CD14-positive monocyte (primary cell): ENCODE results near the gene ARMC7. TPM values are rescaled to one million over a fixed set of nuclear protein-coding genes. Genes with fewer than 3 reads are reported as not detected.

ENCODE experiments used
- DNase-seq, 3 donors: peaks; one replicate each; pipeline ENCODE4 v3.0.0-alpha.2; 2011 to 2022
- H2AFZ ChIP-seq: 2 replicates; pipeline ENCODE4 v1.6.0; 2012; ENCODE audit warnings: mild to moderate bottlenecking, low read depth, low read length, inconsistent platforms; ENCODE audit not compliant: insufficient read depth, poor library complexity, severe bottlenecking
- H3K27ac ChIP-seq, 2 donors: 1 replicate in 1 of 2; 2 replicates in 1 of 2; pipeline ENCODE4 v1.5.1; 2012 to 2013; ENCODE audit warnings: low read length in 2 of 2, control low read depth in 1 of 2, inconsistent platforms in 1 of 2, low read depth in 1 of 2, mild to moderate bottlenecking in 1 of 2
- H3K27me3 ChIP-seq, 2 donors: one replicate each; pipeline versions ENCODE4 v1.6.0 to v1.6.1; 2011 to 2013; ENCODE audit warnings: low read length in 2 of 2; ENCODE audit not compliant: control insufficient read depth in 2 of 2, insufficient read depth in 2 of 2
- H3K36me3 ChIP-seq, 2 donors: replicated peaks in 1 of 2; 1 replicate in 1 of 2; 2 replicates in 1 of 2; pipeline versions ENCODE4 v1.5.1 to v1.6.1; 2012 to 2013; ENCODE audit warnings: low read length in 2 of 2, control low read depth in 1 of 2, inconsistent platforms in 1 of 2, mild to moderate bottlenecking in 1 of 2; ENCODE audit not compliant: insufficient read depth in 2 of 2, control insufficient read depth in 1 of 2
- H3K4me1 ChIP-seq, 2 donors: 1 replicate in 1 of 2; 2 replicates in 1 of 2; pipeline versions ENCODE4 v1.5.1 to v1.6.1; 2012 to 2013; ENCODE audit warnings: low read length in 2 of 2, control low read depth in 1 of 2, inconsistent platforms in 1 of 2, mild to moderate bottlenecking in 1 of 2, moderate library complexity in 1 of 2; ENCODE audit not compliant: insufficient read depth in 2 of 2, control insufficient read depth in 1 of 2
- H3K4me2 ChIP-seq: replicated peaks from 2 replicates; pipeline ENCODE3; 2012; ENCODE audit warnings: low read length, moderate library complexity, mild to moderate bottlenecking; ENCODE audit not compliant: poor library complexity, severe bottlenecking; ENCODE audit errors: extremely low read depth
- H3K4me3 ChIP-seq, 3 experiments: fragments of 200-600 bp in 1 of 3; sonication (generic) in 1 of 3; replicated peaks in 1 of 3; 1 replicate in 2 of 3; 2 replicates in 1 of 3; pipeline ENCODE4 v1.5.1; 2011 to 2013; ENCODE audit warnings: low read length in 3 of 3, mild to moderate bottlenecking in 3 of 3, control low read depth in 2 of 3, low read depth in 2 of 3, inconsistent platforms in 1 of 3, moderate library complexity in 1 of 3
- H3K79me2 ChIP-seq: 2 replicates; pipeline ENCODE4 v1.6.0; 2012; ENCODE audit warnings: mild to moderate bottlenecking, control low read depth, inconsistent platforms, low read length, moderate library complexity; ENCODE audit not compliant: insufficient read depth
- H3K9ac ChIP-seq: 2 replicates; pipeline ENCODE4 v1.6.0; 2017; ENCODE audit warnings: low read length, mild to moderate bottlenecking; ENCODE audit not compliant: insufficient read depth, poor library complexity, severe bottlenecking
- H3K9me3 ChIP-seq, 2 donors: replicated peaks in 1 of 2; 1 replicate in 1 of 2; 2 replicates in 1 of 2; pipeline versions ENCODE4 v1.5.1 to v1.6.1; 2012 to 2013; ENCODE audit warnings: low read length in 2 of 2, control low read depth in 1 of 2; ENCODE audit not compliant: control insufficient read depth in 1 of 2, insufficient read depth in 1 of 2
- H4K20me1 ChIP-seq: 2 replicates; pipeline ENCODE4 v1.6.0; 2012; ENCODE audit warnings: mild to moderate bottlenecking, low read length, control low read depth, moderate library complexity; ENCODE audit not compliant: insufficient read depth
- H3K27ac Mint-ChIP-seq, 7 donors: one replicate each; pipeline ENCODE4 v1.8.0; 2020; ENCODE audit warnings: mild to moderate bottlenecking in 7 of 7, mixed read lengths in 7 of 7, moderate library complexity in 6 of 7, inconsistent platforms in 2 of 7
- H3K27me3 Mint-ChIP-seq, 3 donors: one replicate each; pipeline ENCODE4 v1.8.0; 2021 to 2022; ENCODE audit warnings: low read depth in 3 of 3, mild to moderate bottlenecking in 3 of 3, mixed read lengths in 3 of 3, moderate library complexity in 3 of 3, inconsistent platforms in 1 of 3
- H3K36me3 Mint-ChIP-seq, 2 donors: one replicate each; pipeline ENCODE4 v1.8.0; 2020; ENCODE audit warnings: mixed read lengths in 2 of 2, inconsistent platforms in 1 of 2, mild to moderate bottlenecking in 1 of 2
- H3K4me1 Mint-ChIP-seq: one replicate; pipeline ENCODE4 v1.8.0; 2020; ENCODE audit warnings: mild to moderate bottlenecking, mixed read lengths
- H3K4me3 Mint-ChIP-seq, 2 donors: one replicate each; pipeline ENCODE4 v1.8.0; 2020; ENCODE audit warnings: mild to moderate bottlenecking in 2 of 2, mixed read lengths in 2 of 2, moderate library complexity in 1 of 2
- H3K9me3 Mint-ChIP-seq, 7 donors: one replicate each; pipeline ENCODE4 v1.8.0; 2020 to 2022; ENCODE audit warnings: mixed read lengths in 7 of 7, mild to moderate bottlenecking in 6 of 7, moderate library complexity in 6 of 7, inconsistent platforms in 2 of 7
- CTCF ChIP-seq: fragments of 200-600 bp; IDR thresholded peaks from one replicate; pipeline ENCODE4 v1.8.0; 2022; ENCODE audit warnings: antibody characterized with exemption, mild to moderate bottlenecking
- WGBS: methylation state at CpG from one replicate; pipeline ENCODE4 v1.1.5; 2013; ENCODE audit warnings: missing lambda C conversion rate; ENCODE audit not compliant: insufficient coverage; 5-methylcytosine and 5-hydroxymethylcytosine counted together
- intact Hi-C, 2 donors: fragments of 100-400 bp; cut with micrococcal nuclease; formaldehyde crosslinking; loops; one replicate each; pipeline versions ENCODE4 v1.15.0 to v1.15.1; 2023
- polyA plus RNA-seq, 3 donors: library from polyadenylated mRNA; depleted of rRNA in 1 of 3; unstranded in 2 of 3; stranded (reverse) in 1 of 3; fragments of 300-500 nt in 2 of 3; fragments of >200 nt in 1 of 3; fragmentation: Illumina TruSeq in 2 of 3; gene quantifications; 1 replicate in 2 of 3; 2 replicates in 1 of 3; pipeline ENCODE4 v1.2.3, GENCODE V29; 2012 to 2021

The ARMC7 gene
- polyA plus RNA-seq, 3 donors, result 1.3 to 11.8 (median 2.1) TPM

- DNase-seq, result no peak
- Histone ChIP-seq H3K9ac (no peak overlapping the region), H2AFZ (no peak overlapping the region), H3K4me3 (peak overlapping the region in 1 of 3 experiments; percentile 28), H3K4me1 (peaks cover 53 to 54% of the 10 kb centered on the region in 2 donors), H3K79me2 (peaks cover 40% of the 10 kb centered on the region), H3K36me3 (peaks cover 4 to 11% of the 10 kb centered on the region in 2 donors), H3K27me3 (no peaks in the 10 kb centered on the region), H3K4me2 (peak overlapping the region; percentile 93), H3K27ac (no peak overlapping the region), H3K9me3 (no peaks in the 10 kb centered on the region), H4K20me1 (peaks cover 14% of the 10 kb centered on the region)
- peak overlapping the region; percentile 20 to 63 for H3K4me3 Mint-ChIP-seq
- peaks cover 0 to 6% (median 6%) of the 10 kb centered on the region in 3 donors for H3K27me3 Mint-ChIP-seq
- H3K27ac Mint-ChIP-seq, result peak overlapping the region in 6 of 7 donors; percentile 2 to 68 (median 26)
- H3K36me3 Mint-ChIP-seq, result peaks cover 18 to 24% of the 10 kb centered on the region in 2 donors
- intact Hi-C loops, result loop anchor here (5.0 to 10.0 kb wide), 4 partner anchors 35 to 93 kb away; partner anchors contain the start of genes JPT1 (in 1 of the 2) and NUP85 (in 1 of the 2)
- peaks cover 55% of the 10 kb centered on the region for H3K4me1 Mint-ChIP-seq
- WGBS, result 58% methylated on average over 6 of the region's 7 CpGs
- TF ChIP-seq CTCF, result no peak
- H3K9me3 Mint-ChIP-seq, result no peaks in the 10 kb centered on the region
Measured at GRCh38 chr17:75111777-75112335, 2.1 kb downstream of the ARMC7 start.

GRCh38 chr17:75113798-75114551 is 4.2 kb downstream of the ARMC7 start:
- H3K9me3 Mint-ChIP-seq, result no peaks in the 10 kb centered on the region
- peak overlapping the region; percentile 84 to 94 for H3K4me3 Mint-ChIP-seq
- peak; percentile 83 to 87 (median 85) for DNase-seq
- peak overlapping the region; percentile 71 for H3K9ac ChIP-seq
- peaks cover 0 to 1% (median 0%) of the 10 kb centered on the region in 3 donors for H3K27me3 Mint-ChIP-seq
- no peaks in the 10 kb centered on the region for H3K9me3 ChIP-seq
- peaks cover 40% of the 10 kb centered on the region for H3K79me2 ChIP-seq
- intact Hi-C loops, result loop anchor here (2.0 to 10.0 kb wide), 5 partner anchors 37 to 91 kb away; partner anchors contain the start of genes JPT1 (in 1 of the 2) and NUP85 (in 1 of the 2)
- WGBS, result 3% methylated on average over 20 of the region's 22 CpGs
- peaks cover 13 to 21% of the 10 kb centered on the region in 2 donors for H3K36me3 ChIP-seq
- peak overlapping the region; percentile 62 to 85 (median 80) for H3K27ac Mint-ChIP-seq
- peaks cover 59% of the 10 kb centered on the region for H3K4me1 Mint-ChIP-seq
- H3K27ac ChIP-seq, result peak overlapping the region; percentile 56 to 81
- no peaks in the 10 kb centered on the region for H3K27me3 ChIP-seq
- peak overlapping the region; percentile 95 for H2AFZ ChIP-seq
- peak overlapping the region; percentile 89 for H3K4me2 ChIP-seq
- peak overlapping the region; percentile 44 to 85 (median 64) for H3K4me3 ChIP-seq
- peak; percentile 92 for TF ChIP-seq CTCF
- H3K36me3 Mint-ChIP-seq, result peaks cover 30 to 37% of the 10 kb centered on the region in 2 donors
- H4K20me1 ChIP-seq, result peaks cover 14% of the 10 kb centered on the region
- peaks cover 47 to 48% of the 10 kb centered on the region in 2 donors for H3K4me1 ChIP-seq
